GM18526 (cell line): ENCODE data around the gene CUEDC1.

Source experiments
- POLR2A ChIP-seq: IDR thresholded peaks from 3 replicates; pipeline ENCODE4 v1.6.1; 2011; ENCODE audit not compliant: insufficient read length; ENCODE audit errors: extremely low read depth

The CUEDC1 gene

GRCh38 chr17:57971572-57971971 lies 16.4 kb upstream of the CUEDC1 start:
- no peak for TF ChIP-seq POLR2A

DNA sequence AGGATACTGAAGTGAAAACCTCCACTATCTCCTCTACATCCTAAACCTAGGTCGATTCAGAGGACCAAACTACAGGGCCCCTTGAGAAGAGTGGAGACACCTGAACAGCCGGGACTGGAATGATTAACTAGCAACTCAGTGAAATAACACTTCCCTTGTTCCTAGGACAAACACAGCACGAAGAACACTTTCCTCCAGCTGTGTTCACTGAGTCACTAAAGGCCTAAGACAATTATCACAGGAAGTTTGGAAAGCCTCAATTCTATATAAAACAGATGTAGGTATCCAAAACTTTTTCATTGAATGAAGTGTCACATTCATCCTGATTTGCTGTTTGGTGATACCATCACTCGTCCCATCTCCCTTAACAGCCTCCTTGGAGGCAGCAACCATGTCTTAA lies 15.5 kb upstream of the CUEDC1 start:
- TF ChIP-seq POLR2A, result no peak

- no peak for TF ChIP-seq POLR2A
These were observed 13.2 kb upstream of the CUEDC1 start for GRCh38 chr17:57968456-57968855.

- TF ChIP-seq POLR2A, result no peak
These were observed 11.7 kb upstream of the CUEDC1 start for GRCh38 chr17:57966875-57967274.

GRCh38 chr17:57966246-57966645 lies 11.0 kb upstream of the CUEDC1 start:
- TF ChIP-seq POLR2A, result no peak

DNA sequence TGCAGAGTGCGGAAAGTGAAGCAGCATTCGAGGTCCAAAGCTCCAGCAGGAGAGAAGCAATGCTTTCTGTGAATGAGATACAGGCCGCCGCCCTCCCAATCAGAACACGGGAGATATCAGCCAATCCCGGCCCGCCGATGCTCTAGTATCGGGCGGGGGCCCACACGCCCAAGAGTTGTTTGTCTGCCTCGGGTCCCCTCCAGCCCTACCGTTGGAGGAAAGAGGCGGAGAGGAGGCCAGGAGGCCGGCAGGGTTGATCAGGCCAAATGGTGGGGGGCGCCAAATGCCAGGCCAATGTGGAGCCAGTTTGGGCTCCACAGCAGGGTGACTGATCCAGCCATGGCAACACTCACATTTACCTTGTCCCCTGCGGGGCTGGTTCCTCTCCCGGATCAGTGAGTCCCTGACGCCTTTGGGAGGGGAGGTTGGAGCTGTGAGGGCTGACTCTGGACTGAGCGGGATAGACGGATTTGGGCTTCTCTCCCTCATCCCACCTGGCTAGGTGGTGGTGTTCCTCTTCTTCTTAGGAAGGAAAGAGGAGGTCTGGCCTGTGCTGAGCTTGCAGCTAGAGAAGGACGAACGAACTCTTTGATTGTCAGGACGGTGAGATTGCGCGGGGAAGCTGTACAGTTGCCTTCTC lies 10.4 kb upstream of the CUEDC1 start:
- TF ChIP-seq POLR2A, result no peak

DNA sequence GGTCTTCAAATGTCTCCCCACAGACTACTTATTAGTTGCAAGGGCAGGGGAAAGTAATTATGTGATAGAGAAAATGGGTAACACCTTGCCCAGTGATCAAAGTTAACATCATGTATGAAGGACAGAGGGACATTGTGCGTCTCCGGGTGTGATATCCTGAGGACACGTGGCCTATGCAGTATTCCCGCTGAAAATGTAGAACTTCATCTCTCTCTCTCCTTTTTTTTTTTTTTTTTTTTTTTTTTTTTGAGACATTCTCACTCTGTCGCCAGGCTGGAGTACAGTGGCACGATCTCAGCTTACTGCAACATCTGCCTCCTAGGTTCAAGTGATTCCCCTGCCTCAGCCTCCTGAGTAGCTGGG lies 7.9 kb upstream of the CUEDC1 start:
- no peak for TF ChIP-seq POLR2A

DNA sequence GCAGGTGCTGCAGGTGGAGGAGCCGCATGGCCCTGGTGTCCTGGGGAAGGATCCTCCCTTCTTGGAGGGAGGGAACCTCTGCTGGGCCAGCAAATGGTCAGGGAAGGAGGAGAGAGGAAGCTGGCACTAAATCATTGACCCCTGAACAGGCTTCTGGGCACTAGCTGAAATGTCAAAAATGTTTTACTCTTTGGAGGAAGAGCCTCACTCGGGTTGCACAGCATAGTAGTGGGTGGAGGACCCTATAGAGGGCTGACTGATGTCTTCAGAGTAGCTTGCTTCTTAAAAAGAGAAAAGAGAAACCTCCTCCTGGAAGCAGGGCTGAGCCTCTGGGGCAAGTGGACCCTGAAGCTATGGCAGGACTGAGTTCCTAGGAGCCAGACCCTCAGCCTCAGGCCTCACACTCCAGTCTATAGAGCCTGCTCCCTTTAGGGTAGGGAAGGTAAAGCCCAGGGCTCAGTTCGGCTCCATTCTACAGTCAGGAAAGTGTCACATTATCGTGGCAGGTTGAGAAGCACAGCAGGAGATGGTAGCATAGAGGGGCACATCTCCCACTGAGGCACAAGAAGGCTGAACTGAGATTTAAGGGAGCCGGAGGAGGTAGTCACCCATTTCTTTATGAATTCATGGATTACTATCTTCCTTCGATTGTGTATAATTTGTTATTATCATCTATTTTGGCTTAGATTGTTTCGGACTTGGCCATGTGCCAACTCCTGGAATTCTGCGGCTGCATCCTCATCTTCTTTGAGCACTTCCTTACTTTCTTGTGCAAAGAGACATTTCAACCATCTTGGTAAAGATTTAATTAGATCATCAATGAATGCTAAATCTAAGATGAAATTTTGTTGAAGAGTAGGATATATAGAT lies 7.3 kb upstream of the CUEDC1 start:
- no peak for TF ChIP-seq POLR2A

DNA sequence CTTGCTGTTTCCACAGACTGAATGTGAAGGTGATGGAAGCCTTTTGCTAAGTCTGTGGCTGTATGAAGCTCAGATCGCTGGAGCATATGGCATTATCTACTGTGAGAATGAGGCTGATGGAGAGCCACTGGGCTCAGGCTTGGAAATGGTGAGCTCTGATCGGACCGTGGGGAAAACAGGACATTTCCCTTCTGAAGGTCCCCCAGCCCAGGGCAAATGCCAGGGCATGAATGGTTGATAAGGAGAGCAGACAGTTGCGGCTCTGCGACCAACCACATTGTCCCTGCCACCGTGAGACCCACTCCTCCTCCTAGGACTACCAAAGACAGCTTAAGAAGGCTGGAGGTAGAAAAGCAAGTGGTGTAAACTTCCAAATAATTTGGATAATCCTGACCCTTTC lies 4.7 kb upstream of the CUEDC1 start:
- no peak for TF ChIP-seq POLR2A

GRCh38 chr17:57957886-57958285 lies 2.7 kb upstream of the CUEDC1 start:
- TF ChIP-seq POLR2A, result no peak

GRCh38 chr17:57957120-57957850 lies 2.1 kb upstream of the CUEDC1 start:
- no peak for TF ChIP-seq POLR2A

- no peak for TF ChIP-seq POLR2A
These were observed 1.3 kb upstream of the CUEDC1 start for GRCh38 chr17:57956291-57957119.

DNA sequence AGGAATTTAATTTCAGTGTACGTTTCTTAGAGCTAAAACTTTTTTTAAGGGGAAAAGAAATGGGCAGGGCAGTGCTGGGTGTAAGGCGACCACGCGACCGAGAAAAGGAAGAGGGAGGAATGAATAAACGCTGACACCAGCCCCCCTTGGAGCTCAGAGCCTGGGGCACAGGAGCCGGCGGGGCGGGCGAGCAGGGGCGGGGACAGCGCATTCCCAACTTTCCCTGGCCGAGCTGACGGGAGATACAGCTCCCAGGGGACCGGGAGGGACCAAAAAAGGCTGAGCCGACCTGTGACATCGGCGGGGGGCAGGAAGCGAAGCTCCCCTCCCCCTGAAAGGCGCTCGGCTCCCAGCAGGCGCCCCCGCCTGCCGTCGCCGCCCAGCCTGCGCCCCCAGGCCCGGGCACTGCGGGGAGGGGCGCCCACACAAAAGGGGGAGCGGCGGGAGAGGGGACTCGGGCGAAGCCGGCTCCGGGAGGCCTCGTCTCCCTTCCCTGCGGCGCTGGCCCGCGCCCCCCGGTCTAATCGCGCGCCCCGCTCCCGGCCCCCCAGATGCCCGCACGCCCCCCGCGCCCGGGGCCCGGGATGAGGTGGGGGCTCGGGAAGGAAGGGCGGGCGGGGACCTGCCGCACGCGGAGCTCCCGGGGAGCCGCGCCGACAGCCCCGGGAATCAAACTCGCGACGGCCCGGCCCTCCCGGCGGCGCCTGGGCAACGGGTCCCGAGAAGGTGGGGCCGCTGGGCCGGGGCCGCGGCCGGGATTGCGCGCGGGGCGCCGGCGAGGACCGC lies 622 bp downstream of the CUEDC1 start:
- TF ChIP-seq POLR2A, result no peak

- TF ChIP-seq POLR2A, result no peak
These were observed 1.4 kb downstream of the CUEDC1 start for GRCh38 chr17:57953705-57954396.
